HEK293T (cell line): ENCODE results near the gene WDPCP.

Experiments
- ARNT ChIP-seq: fragments of 450-650 bp; IDR thresholded peaks from 2 replicates; pipeline ENCODE4 v1.6.1; 2017; ENCODE audit warnings: mild to moderate bottlenecking
- CTBP1 ChIP-seq: fragments of 450-650 bp; IDR thresholded peaks from 2 replicates; pipeline ENCODE4 v1.6.1; 2016; ENCODE audit warnings: borderline replicate concordance
- ELF4 ChIP-seq: fragments of 450-650 bp; IDR thresholded peaks from 2 replicates; pipeline ENCODE4 v1.6.1; 2017; ENCODE audit warnings: antibody characterized with exemption
- FOXA1 ChIP-seq: fragments of 450-650 bp; IDR thresholded peaks from 2 replicates; pipeline ENCODE4 v1.6.1; 2016; ENCODE audit warnings: mild to moderate bottlenecking

DNA sequence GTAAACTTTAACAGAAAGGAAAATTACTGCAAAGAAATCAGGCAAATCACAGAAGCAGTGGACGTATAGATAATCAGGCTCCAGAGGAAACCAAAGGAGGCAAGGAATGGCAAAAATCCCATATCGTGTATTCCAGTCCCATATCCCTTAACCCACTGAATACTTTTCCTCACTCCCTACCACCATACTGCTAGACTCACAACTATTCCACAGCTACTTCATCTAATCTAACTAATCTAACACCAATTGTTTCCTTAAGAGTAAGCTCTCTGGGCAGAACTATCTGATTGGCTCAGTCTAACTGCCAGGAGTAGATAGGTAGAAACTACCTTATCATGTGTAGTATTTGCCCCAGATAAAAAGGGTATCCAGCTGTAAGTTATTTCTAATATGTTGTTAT lies 16.3 kb downstream of the WDPCP start:
- TF ChIP-seq ELF4 (no peak), CTBP1 (no peak), ARNT (no peak), FOXA1 (no peak)
